Calu3 (cell line): ENCODE data around the gene PPP1R11. TPM values are rescaled to one million over a fixed set of nuclear protein-coding genes. Genes with fewer than 3 reads are reported as not detected.

Source experiments
- BruUV-seq: library from RNA; stranded (reverse); fragments of 400-500 nt; replicated peaks from 2 replicates; lab custom pipeline; 2021; lab: Mats Ljungman, UMichigan
- CTCF ChIA-PET: fragments of 300-600 bp; sonication (Branson Sonifier 250); formaldehyde crosslinking; loops from one replicate; lab custom pipeline; 2022; ENCODE audit warnings: antibody characterized with exemption; lab: Charles Lee
- DNase-seq: peaks from one replicate; pipeline ENCODE4 v3.0.0; 2022
- H3K27ac Mint-ChIP-seq: one replicate; pipeline ENCODE4 v1.8.0; 2022; ENCODE audit warnings: mixed read lengths; ENCODE audit not compliant: unreplicated experiment
- H3K27me3 Mint-ChIP-seq: one replicate; pipeline ENCODE4 v1.8.0; 2022; ENCODE audit warnings: mixed read lengths; ENCODE audit not compliant: unreplicated experiment
- H3K36me3 Mint-ChIP-seq: one replicate; pipeline ENCODE4 v1.8.0; 2022; ENCODE audit warnings: mild to moderate bottlenecking, moderate library complexity, mixed read lengths; ENCODE audit not compliant: insufficient read depth, unreplicated experiment
- H3K4me1 Mint-ChIP-seq: one replicate; pipeline ENCODE4 v1.8.0; 2022; ENCODE audit warnings: mild to moderate bottlenecking, low read depth, mixed read lengths; ENCODE audit not compliant: unreplicated experiment
- H3K4me3 Mint-ChIP-seq: one replicate; pipeline ENCODE4 v1.8.0; 2022; ENCODE audit warnings: mild to moderate bottlenecking, low read depth, moderate library complexity, mixed read lengths; ENCODE audit not compliant: unreplicated experiment
- H3K9me3 Mint-ChIP-seq: one replicate; pipeline ENCODE4 v1.8.0; 2022; ENCODE audit warnings: low read depth, mixed read lengths; ENCODE audit not compliant: unreplicated experiment
- intact Hi-C: fragments of 100-400 bp; cut with micrococcal nuclease; formaldehyde crosslinking; loops from one replicate; pipeline ENCODE4 v1.10.0; 2022; ENCODE audit not compliant: unreplicated experiment
- total RNA-seq: library from RNA; stranded (reverse); gene quantifications from 2 replicates; pipeline ENCODE4 v1.2.3, GENCODE V29; 2022
- TF ChIP-seq, protein P1 (sequence below): fragments of 200-600 bp; IDR thresholded peaks from one replicate; pipeline ENCODE4 v1.8.0; 2022; ENCODE audit warnings: antibody characterized with exemption; ENCODE audit not compliant: unreplicated experiment

Gene PPP1R11
- total RNA-seq, 1 experiment from 2014 or later = 72.8 TPM

DNA sequence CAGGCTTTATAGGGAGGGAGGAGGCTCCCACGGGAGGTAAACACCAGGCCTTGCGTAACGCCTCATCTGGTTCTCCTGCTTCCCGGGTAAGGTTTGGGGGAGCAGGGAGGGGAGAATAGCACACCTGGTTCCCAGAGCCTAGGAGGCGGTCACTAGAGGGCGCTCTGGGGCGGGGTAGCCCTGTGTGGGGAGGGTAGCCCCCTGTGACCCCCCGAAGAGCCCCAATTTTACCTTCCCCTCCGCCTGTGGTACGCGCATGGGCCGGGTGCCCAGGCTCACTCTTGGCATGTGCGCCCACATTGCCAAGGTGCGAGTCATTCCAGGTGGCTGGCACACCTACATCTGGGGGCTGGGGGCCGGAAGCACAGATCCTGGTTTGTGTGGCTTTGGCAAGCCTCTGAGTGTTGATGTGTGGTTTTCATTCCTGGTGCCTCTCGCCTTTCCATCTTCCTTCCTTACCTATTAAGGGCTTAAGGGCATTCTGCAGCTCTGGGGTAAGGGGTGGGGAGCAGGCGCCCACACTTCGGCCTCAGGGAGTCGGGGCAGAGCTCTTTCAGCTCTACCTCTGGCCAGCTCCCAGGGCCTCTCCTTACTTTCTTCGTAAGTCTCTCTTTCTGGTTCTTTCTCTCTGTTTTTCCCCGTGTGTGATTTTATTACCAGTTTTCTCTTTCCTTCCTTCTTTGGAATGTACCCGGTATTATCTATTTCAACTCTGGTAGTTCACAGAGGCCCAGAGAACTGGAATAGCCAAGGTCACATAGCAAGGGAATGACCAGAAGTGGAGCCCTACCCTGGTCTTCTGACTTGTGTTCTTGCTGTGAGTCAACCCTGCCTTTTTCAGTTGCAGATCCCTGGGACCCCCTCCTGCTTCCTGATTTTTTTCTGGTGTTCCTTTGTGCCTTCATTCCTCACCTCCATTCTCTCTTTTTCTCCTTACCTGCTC, 9.1 kb downstream of the PPP1R11 start:
- H3K9me3 Mint-ChIP-seq = no peaks in the 10 kb centered on the region
- no TSS peak for BruUV-seq
- H3K27ac Mint-ChIP-seq = peak overlapping the region; percentile 80
- H3K4me1 Mint-ChIP-seq = peaks cover 45% of the 10 kb centered on the region
- peak overlapping the region; percentile 76 for H3K4me3 Mint-ChIP-seq
- TF ChIP-seq, protein P1, sequence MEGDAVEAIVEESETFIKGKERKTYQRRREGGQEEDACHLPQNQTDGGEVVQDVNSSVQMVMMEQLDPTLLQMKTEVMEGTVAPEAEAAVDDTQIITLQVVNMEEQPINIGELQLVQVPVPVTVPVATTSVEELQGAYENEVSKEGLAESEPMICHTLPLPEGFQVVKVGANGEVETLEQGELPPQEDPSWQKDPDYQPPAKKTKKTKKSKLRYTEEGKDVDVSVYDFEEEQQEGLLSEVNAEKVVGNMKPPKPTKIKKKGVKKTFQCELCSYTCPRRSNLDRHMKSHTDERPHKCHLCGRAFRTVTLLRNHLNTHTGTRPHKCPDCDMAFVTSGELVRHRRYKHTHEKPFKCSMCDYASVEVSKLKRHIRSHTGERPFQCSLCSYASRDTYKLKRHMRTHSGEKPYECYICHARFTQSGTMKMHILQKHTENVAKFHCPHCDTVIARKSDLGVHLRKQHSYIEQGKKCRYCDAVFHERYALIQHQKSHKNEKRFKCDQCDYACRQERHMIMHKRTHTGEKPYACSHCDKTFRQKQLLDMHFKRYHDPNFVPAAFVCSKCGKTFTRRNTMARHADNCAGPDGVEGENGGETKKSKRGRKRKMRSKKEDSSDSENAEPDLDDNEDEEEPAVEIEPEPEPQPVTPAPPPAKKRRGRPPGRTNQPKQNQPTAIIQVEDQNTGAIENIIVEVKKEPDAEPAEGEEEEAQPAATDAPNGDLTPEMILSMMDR = peak; percentile 59
- intact Hi-C loops = no loop called here
- CTCF ChIA-PET = interaction anchor here (1.0 to 1.4 kb wide), 3 partner anchors 16 to 54 kb away, joined by 3 to 8 read pairs (median 6); no protein-coding TSS in a partner anchor
- DNase-seq = peak; percentile 87
- peaks cover 72% of the 10 kb centered on the region for H3K27me3 Mint-ChIP-seq
- H3K36me3 Mint-ChIP-seq = peaks cover 44% of the 10 kb centered on the region

DNA sequence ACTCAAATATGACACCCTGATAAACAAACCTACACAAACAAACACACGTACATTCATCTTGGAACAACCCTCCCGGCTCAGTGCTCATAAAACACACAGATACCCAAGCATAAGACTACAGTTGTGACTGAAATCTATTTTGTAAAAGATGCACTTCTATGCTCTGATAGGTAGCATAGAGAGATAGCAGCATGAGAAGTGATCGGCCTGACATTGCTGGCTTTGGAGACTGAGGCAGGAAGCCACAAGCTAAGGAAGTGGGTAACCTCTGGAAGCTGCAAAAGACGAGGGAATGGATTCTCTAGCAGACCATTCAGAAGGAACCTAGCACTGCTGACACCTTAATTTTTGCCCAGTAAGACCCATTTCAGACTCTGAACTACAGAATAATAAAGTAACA, 10.2 kb downstream of the PPP1R11 start:
- Mint-ChIP-seq H3K36me3 (peaks cover 36% of the 10 kb centered on the region), H3K9me3 (no peaks in the 10 kb centered on the region), H3K27ac (no peak overlapping the region), H3K27me3 (peaks cover 61% of the 10 kb centered on the region), H3K4me3 (no peak overlapping the region), H3K4me1 (peaks cover 38% of the 10 kb centered on the region)
- TF ChIP-seq, protein P1 = no peak
- DNase-seq = no peak
- BruUV-seq = no TSS peak
- CTCF ChIA-PET = interaction anchor here (0.6 to 1.4 kb wide), 4 partner anchors 14 to 80 kb away, joined by 3 to 8 read pairs (median 4); no protein-coding TSS in a partner anchor
- intact Hi-C loops = no loop called here

DNA sequence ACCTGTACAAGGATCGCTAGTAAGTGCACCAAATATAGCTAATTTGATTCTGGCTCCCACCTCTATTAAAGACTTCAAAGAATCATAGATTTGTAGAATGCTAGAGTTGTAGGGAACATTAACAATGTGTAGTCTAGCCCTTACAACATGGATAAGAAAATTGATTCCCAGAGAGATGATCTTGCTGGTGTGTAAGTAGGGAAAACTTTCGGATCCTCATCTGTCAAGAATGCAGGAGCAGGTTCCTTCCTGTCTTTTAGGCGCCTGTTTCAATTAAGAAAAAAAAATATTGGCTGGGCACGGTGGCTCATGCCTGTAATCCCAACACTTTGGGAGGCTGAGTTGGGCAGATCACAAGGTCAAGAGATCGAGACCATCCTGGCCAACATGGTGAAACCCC, 20.9 kb downstream of the PPP1R11 start:
- intact Hi-C loops = no loop called here
- Mint-ChIP-seq H3K36me3 (no peaks in the 10 kb centered on the region), H3K4me3 (no peak overlapping the region), H3K27me3 (peaks cover 40% of the 10 kb centered on the region), H3K27ac (no peak overlapping the region), H3K9me3 (no peaks in the 10 kb centered on the region), H3K4me1 (peaks cover 24% of the 10 kb centered on the region)
- CTCF ChIA-PET = interaction anchor here (0.6 kb wide), 1 partner anchor 438 kb away, joined by 7 read pairs; no protein-coding TSS in a partner anchor
- TF ChIP-seq, protein P1 = no peak
- no peak for DNase-seq
- BruUV-seq = no TSS peak

DNA sequence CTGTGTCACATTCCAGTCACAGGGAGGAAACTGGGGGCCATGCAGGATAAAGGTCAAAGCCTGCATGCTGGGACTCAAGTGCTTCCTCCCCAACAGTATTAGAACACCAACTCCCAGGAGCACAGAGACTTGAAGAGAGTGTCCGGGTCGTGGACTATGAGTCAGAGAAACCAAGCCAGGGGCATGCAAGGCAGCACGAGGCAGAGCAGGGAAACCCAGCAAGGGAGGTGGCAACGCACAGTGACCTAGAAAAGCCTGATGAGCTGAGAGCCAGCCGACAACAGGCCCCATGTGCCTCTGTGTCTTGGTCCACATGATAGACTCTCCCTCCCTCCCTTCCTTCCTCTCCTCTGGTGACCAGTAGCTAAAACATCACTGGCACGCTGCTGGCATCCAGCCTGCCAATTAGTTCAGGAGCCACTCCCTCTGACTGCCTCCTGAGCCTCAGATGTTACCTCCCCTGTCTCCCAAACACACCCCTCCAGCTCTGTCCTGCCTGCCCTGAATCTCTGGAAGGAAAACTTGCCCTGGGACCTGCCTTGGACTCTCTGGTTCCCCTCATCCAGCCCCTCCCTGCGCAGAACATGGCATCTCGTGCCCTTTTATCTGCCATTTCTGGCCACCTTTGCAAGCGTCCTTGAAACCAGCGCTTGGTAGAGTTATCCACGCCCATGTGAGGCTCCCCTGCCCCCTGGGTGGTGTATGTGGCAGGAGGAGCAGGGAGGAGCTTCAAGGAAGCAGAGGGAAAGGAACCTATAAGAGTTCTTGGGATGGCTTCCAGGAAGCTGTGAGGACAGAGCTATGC, 24.8 kb downstream of the PPP1R11 start:
- Mint-ChIP-seq H3K4me1 (peaks cover 58% of the 10 kb centered on the region), H3K27ac (peak overlapping the region; percentile 69), H3K4me3 (no peak overlapping the region), H3K27me3 (peaks cover 26% of the 10 kb centered on the region), H3K36me3 (no peaks in the 10 kb centered on the region), H3K9me3 (no peaks in the 10 kb centered on the region)
- CTCF ChIA-PET = interaction anchor here (0.6 to 2.0 kb wide), 7 partner anchors 10 to 51 kb away, joined by 3 to 6 read pairs (median 5); partner anchors contain the start of gene POLR1H
- DNase-seq = peak; percentile 73
- BruUV-seq = no TSS peak
- intact Hi-C loops = no loop called here
- TF ChIP-seq, protein P1 = no peak
